NCI-H2227 treated with DMSO at 0.1 percent for 48 hours (cell line): ENCODE measurements around the gene IL1RL2.
A peak's percentile ranks its signal among the peaks of the same experiment; 100 is the strongest.

Experiments used
- DNase-seq: peaks from one replicate; lab custom pipeline; 2025; lab: John Stamatoyannopoulos, UW

The IL1RL2 gene

DNA sequence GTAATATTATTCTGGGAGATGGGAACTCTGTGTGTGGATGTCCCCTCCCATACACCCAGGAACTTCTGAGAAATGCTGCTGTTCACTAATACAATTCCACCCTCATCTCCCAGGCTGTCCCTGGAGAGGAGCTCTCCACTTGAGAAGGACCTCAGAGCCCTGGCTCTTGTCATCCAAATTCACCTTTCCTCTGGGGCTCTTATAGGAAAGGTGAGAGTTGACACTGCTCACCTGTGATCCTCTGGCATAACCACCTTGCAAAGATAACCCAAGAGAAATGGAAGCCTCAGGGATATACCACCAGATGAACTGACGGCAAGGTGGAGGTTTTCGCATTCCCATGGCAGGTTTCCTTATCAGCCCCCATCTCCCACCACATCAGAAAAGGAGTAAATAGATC is 52.0 kb downstream of the IL1RL2 start:
- no peak for DNase-seq

DNA sequence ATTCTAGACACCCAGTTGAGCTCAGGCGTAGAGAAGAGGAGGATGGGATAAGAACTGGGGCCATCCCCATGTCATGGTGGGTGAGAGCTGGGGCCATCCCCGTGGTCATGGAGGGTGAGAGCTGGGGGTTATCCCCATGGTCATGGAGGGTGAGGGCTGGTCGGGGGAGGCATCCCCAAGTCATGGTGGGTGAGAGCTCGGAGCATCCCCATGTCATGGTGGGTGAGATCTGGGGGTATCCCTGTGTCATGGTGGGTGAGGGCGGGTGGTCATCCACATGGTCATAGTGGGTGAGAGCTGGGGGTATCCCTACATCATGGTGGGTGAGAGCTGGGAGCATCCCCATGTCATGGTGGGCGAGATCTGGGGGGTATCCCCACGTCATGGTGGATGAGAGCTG is 52.5 kb downstream of the IL1RL2 start:
- no peak for DNase-seq

DNA sequence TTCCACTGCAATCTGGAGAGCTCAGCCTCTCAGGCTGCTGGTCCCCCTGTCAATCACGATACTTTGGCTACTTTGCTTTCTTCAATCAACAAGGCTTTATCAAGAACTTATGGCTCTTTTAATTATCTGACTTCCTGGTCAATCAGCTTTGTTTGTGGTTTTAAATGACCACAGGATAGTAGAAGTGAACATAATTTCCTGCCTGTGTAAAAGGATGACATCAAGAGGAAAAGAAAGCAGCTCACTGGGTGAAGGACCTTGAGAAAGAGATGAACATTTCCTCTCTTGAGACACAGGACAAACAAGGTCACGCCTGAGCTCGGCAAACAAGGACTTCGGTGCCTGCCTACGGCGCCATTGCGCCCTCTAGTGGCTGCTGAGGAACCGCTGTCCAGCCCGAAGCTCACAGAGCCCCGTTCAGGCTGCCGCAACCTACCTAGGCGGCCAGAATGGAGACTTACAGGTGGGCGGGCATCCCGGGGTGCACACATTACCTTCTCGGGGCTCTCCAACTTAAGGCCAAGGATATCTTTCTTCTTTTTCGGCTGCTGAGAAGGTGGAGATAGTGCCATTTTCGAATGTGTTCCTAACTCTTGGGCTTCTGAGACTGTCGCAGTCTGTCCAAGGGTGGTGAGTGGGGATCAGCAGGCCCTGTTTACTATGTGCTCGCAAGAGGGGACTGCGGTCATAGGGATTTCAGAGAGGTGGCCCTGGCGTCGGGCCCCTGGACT is 54.0 kb downstream of the IL1RL2 start:
- DNase-seq = peak; percentile 29

DNA sequence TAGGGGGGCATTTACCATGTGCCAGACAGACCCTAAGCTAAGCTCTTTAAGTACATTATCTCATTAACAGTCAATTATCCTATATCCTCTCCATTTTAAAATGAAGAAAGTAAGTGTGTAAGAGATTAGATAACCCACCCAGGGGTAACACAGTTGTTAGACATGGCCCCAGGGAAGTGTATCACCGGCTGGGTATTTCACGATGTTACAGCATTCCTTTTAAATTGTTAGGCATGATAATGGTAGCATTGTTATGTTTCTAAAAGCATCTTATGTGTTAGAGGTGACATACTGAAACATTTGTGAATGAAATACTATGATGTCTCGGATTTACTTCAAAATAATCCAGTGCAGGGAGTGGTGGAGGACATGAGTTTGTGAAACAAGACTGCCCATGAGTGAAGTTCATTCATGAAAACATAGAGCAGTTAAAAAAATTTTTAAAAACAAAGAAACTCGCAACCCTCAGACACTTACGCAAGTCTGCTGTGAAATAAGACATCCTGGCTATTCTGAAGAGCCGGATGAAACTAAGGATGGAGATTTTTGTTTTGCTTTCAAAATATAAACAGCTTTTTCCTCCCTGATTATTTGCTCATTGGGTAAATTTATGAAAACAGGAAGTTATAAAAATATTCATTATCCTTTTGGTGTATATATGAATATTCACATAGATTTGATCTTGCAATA is 54.9 kb downstream of the IL1RL2 start:
- DNase-seq = no peak

DNA sequence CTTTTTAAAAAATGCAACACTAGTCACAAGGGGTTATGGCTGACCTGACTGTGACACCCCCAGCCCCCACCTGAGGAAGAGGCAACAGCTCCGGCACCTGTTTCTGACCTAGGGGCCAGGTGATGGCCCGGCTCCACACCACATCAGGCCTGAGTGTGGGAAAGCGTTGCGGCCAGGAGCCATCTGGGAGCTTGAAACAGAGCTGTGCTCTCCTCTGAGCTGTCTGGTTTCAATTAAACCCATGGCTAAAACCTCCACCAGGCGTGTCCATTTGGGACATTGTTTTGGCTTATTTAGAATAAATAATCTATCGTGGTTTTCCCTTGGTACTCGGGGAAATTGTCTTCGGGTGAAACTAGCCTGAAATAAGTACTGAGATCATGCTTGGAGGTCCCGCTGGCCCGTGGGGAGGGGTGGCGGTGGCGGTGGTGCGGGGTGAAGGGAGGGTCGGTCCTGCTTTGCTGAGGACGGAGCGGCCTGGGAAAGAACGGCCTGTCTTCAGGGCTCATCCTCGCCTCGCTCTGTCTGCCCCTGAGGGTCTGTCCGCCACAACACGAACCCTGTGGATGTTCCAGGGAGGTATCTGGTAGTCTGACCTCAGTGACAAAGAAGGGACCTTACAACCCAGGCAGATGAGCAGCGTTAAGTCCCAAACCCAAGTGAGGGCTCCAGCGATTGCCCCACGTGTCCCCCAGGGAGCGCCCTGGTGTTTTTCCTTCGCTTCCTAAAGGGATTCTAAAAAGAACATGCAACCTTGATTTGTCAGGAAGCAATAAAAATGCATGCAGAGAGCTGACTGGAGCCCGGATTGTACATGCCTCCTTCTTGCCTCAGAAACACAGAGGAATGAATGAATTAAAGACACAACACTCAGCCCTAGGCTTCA is 58.7 kb downstream of the IL1RL2 start:
- DNase-seq = no peak

DNA sequence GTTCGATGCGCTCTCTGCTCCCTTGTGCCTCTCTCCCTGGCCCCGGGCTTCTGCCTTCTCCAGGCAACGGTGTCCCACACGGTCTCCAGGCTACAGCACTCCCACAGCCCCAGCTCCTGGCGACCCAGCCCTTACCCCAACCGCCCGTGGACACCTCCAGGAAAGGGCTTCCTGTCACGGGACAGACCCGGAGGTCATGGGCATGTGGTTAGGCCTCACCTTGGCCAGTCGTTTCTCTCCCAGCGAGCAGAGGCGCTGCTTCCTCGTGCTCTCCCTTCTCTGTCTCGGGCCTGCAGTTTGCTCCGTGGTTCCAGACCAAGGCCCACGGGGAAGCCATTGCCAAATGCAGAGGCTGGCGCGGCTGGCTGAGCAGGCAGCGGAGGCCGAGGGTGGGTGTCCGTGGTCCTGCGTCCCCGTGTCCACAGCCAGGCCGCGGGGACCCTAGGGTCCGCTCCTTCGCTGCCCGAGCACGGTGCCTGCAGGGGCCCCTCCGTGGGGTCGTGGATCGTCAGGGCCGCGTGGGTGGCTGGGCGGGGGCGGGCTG is 63.5 kb downstream of the IL1RL2 start:
- DNase-seq = no peak

DNA sequence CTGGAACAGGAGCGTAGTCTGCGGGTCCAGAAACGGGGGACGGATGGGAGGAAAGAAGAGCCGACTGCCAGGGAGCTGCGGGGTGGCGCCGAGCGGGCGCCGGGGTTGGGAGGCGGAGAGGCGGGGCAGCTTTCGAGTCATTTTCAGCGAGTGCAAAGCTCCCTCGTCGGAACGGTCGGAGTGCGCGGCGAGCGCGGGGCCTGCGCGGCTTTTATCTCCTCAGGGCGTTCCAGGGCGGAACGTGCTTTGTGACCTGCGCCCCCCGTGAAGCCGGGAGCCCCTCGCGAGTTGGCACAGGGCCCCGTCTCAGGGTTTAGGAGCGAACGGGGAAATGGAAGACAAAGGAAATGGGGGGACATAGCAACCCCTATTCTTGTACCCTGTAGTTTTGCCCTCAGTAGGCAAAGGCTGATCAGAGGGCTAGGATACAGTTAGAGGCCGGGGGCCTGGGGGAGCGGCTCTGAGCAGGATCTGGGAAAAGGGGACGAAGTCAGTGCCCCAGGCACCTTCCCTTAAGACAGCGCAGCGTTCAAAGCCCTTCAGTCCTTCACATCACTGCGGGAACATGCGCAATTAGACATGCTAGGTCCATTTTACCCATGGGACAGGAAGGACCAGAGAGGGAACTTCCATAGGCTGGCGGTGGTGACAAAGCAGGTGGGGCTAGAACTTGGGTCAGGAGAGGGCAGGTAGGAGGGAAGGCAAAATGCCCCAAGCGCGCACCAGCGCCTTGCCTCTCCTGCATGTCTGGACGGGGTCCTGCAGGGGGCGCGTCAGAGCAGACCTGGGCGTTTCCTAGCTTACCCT is 64.4 kb downstream of the IL1RL2 start:
- DNase-seq = no peak

DNA sequence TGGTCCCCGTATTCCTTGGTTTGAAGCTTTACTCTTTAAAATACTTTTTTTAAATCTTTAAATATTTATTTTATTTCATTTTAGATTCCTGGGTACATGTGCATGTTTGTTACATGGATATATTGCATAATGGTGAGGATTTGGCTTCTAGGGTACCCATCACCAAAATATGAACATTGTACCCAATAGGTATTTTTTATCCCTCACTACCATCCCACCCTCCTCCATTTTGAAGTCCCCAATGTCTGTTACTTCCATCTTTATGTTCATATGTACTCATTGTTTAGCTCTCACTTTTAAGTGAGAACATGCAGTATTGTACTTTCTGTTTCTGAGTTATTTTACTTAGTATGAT is 65.0 kb downstream of the IL1RL2 start:
- DNase-seq = no peak

DNA sequence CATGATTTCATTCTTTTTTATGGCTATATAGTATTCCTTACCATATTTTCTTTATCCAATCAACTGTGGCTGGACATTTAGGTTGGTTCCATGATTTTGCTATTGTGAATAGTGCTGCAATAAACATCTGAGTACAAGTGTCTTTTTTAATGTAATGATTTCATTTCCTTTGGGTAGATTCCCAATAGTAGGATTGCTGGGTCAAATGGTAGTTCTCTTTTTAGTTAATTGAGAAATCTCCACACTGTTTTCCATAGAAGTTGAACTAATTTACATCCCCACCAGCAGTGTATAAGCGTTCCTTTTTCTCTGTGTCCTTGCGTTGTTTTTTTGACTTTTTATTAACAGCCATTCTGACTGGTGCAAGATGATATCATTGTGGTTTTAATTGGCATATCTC is 65.4 kb downstream of the IL1RL2 start:
- no peak for DNase-seq

DNA sequence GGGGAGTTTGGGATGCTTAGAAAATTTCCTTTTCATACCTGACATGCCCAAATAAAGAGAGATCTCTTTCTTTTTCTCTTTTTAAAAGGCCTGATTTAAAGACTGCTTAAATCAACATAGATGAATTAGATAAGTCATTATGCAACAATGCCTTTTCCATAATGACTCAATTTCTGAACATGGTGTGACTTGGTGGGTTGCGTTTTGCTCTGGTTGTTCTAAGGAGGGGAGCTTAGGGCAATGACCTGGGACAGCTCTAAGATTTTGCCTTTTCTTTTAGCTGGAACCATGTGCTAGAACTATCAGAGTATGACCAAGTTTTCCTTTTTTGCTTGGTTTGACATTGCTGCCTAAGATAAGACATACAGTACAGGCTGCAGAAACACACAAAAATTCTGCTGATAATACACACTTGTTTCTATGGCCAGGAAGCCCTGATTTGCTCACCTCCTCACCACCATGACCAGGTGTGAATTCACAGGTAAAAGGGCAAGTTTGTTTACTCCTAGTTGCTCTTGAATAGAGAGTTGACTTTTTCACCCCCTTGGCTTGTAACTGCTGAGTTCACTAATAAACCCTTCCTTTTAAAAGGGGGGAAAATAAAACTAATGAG is 66.4 kb downstream of the IL1RL2 start:
- DNase-seq = no peak

DNA sequence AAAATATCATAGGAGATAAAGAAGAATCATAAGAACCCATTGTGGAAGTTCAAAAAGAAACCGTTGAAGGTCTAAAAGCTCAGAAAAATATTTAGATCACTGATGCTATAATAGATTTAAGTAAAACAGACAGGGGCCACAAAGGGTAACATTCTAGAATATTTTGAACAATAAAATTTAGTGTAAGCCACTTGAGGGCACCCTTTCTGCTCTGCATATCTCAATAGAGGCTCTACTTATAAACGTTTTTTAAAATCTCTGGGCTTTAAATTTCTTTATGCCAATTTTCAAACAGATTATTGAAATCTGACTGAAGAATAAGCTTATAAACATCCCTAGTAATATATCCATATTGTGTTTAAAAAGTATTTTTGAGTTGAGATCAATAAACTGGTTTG is 66.9 kb downstream of the IL1RL2 start:
- no peak for DNase-seq

DNA sequence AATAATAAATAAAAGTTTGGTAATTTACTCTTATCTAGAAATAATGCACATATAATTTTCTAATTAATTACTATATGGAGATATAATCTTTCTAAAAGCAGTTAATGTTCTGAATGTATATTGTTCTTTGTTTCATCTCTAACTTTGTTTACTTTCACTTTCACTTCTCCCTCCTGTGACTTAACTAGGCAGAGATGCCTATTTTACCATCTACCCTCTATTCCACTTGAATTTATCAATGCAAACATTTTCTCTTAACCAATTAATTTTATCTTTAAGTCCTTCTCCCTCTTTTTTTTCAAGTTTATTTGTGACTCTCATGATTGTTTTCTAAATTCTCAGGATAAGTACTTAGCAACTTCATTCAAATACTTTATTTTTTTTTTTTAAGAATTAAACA is 69.5 kb downstream of the IL1RL2 start:
- no peak for DNase-seq

DNA sequence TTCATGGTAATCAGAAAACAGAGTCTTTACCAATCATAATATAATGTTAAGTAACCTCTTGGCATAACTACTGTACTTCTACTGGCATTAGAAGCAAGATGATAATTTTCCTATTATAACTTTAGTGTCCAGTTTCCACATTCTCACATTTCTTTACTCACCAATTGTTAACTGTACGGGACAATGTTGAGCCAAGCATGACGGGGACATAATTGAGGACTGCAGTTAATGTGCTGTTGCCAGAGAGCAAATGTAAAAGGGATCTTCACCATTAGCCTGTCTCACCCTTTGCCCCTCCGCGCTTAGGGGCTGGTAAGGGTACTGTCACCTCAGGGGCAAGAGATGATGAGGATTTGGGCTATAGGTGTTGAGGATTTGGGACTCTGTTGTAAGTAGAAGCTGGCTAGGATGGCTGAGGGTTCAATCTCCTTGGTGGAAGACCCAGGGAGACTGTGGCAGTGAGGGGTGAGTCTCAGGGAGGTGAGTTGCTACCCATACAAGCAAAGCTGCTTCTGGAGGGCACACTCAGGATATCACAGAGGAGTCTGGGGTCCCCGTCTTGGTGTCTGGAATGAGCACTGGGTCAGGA is 70.1 kb downstream of the IL1RL2 start:
- no peak for DNase-seq

DNA sequence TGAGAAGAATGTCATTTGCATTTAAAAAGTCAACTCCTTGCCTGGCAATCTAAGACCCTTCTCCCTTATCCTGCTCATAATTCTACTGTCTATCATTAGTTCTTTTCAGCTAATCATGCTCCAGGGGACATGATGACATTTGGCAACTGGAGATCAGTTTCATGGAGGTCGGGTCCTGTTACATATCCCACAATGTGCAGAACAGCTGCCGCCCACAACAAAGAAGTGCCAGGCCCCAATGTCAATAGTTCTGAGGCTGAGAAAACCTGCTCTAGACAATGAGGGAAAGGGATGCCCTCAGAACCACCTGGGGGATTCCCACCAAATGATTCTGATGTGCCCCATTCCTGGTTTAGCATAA is 71.2 kb downstream of the IL1RL2 start:
- DNase-seq = no peak

DNA sequence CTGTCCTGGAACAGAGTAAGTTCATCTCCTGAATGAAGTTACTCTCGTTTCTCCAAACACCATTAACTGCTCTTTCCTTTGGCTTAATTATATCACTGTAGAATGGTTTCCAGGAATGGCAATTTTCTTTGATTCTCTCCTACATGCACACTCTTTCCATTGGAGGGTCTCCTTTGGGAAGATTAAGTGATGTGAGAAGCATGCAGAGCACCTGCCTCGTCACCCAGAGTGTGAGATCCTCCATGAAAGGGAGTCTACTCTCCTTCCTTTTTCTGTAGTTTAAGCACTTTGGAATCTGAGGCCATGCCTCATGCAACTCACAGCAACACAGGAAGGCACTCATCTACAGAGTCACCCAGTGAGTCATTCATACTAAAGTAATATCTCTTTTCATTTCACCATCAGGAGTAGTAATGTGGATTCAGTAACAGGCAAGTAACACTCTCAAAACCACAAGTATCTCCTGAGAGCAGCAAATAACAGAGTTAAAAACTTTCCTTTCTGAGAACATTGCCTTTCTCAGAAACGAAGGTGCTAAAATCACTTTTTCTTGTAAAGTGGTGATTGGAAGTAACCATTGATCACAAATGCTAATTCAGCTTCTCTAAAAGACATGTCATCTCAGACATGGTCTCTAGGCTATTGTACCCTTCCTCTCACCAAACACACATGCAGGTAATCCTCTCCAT is 71.7 kb downstream of the IL1RL2 start:
- DNase-seq = no peak

DNA sequence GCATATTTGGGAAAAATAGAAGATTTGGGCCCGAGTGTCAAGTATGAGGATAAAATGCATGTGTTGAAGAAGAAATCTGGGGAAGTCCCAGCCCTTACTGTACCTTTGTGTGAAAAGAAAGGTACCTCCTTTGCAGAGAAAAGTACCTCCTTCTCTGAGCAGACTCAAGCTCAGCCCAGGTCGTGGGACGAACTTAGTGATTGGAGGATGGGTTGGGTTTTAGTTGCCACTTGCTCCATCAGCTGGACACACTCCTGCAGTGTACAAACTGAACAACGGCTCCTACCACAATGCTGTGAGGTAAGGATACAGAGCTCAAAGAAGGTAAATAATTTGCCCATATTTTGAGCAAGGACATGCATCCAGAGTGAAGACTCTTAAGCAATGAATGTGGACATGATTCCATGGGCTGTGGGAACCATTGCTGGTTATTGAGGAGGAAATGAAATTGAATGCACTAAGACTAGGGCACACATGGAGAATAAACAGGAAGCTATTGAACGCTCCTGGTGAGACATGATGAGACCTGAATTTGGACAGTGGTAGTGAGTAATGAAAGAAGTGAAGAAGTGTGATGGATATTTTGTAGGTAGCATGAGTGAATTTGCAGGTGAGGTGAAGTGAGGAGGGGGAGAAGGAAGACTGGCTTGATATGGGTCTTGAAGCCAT is 74.8 kb downstream of the IL1RL2 start:
- DNase-seq = no peak

DNA sequence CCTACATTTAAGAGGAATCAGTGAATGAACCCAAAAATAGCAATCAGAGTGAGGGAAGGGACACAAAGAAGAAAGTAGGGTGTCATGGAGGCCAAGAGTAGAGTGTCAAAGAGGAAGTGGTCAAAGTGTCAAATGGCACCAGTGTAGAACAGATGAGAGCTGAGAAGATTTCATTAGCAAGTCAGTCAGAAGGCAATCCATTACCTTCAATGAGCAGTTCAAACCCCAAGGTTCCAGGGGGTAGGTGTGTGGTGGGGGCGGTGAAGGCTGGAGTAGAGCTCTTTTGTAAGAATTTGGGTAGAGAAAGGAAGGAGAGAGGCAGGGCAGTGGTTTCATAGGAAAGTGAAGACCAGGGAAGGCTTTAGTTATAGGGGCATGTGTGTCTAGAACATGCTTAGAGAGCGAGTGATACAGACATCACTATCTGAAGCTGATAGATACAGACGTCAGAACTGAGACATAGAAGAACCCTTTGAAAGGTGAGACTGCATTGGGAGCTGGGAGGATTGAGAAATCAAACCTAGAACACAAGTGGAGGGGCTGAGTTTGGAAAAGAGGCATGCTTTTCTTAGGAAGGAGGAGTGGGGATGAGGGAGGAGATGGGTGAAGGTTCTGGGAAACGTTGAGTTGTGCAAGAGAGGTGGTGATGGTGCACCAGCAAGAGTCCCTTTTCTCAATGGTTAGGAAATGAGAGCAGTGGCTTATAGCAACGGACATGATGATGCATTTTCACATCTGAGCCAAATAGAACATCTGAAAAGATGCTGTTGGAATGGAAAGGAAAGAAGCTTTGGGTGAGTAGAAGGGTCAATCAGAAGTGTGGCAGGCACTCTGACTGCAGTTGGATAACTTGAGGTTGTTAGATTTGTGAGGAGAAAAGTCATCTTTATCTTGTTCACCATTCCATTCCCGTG is 75.7 kb downstream of the IL1RL2 start:
- DNase-seq = no peak

DNA sequence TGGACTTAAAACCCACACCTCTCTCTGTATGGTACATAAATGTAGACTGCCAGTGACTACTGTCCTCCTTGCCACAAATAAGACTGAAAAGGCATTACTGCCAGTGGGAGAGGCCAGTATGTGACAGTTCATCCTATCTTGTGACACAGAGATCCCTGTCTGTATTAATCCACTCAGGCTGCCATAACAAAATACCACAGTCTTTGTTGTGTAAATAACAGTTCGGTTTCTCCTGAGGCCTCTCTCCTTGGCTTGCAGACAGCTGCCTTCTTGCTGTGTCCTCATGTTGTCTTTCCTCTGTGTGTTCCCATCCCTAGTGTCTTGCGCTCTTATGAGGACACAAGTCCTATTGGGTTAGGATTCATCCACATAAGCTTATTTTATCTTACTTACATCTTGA is 78.1 kb downstream of the IL1RL2 start:
- DNase-seq = no peak

DNA sequence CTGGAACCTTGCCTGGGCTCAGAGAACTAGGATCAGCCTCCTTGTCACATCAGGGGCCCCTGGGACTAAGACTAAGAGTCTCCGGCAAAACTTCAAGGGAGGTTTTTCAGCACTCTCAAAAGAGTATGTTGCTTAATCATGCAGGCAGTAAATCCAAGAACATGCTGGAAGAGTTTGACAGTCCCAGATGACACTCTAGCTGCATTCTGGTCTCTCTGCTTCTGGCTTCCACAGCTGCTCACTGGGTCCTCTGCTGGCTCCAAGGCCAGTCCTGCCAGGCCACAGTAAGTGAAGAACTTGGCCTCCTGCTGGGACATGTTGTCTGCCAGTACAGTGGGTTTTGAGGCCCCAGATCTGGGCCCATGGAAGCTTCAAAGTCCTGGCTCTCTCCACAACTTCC is 79.4 kb downstream of the IL1RL2 start:
- DNase-seq = no peak
